ENCODE measurements around the gene AJUBA. TPM values are rescaled to one million over a fixed set of nuclear protein-coding genes. Genes with fewer than 3 reads are reported as not detected.

The AJUBA gene
- total RNA-seq, 4 donors from 2014 or later, result 6.8 to 51.7 (median 27.1) TPM

- intact Hi-C loops (cut with DNase I; ENCODE audit: low total_unique reads), result no loop called here
- H3K27me3 ChIP-seq, result no peaks in the 10 kb centered on the region
- peak; percentile 77 to 82 for DNase-seq
- TF ChIP-seq POLR2A (IDR thresholded peaks at IDR 0.05), result no peak
- TF ChIP-seq, protein P1, sequence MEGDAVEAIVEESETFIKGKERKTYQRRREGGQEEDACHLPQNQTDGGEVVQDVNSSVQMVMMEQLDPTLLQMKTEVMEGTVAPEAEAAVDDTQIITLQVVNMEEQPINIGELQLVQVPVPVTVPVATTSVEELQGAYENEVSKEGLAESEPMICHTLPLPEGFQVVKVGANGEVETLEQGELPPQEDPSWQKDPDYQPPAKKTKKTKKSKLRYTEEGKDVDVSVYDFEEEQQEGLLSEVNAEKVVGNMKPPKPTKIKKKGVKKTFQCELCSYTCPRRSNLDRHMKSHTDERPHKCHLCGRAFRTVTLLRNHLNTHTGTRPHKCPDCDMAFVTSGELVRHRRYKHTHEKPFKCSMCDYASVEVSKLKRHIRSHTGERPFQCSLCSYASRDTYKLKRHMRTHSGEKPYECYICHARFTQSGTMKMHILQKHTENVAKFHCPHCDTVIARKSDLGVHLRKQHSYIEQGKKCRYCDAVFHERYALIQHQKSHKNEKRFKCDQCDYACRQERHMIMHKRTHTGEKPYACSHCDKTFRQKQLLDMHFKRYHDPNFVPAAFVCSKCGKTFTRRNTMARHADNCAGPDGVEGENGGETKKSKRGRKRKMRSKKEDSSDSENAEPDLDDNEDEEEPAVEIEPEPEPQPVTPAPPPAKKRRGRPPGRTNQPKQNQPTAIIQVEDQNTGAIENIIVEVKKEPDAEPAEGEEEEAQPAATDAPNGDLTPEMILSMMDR (IDR thresholded peaks at IDR 0.05), result no peak
- no peaks in the 10 kb centered on the region for H3K9me3 ChIP-seq
- peak overlapping the region; percentile 88 to 96 for H3K27ac ChIP-seq
- peaks cover 6% of the 10 kb centered on the region in 2 donors for H3K4me1 ChIP-seq
- no peaks in the 10 kb centered on the region for H3K36me3 ChIP-seq
- no peak overlapping the region for H3K4me3 ChIP-seq
Measured at GRCh38 chr14:22977684-22978486, 4.5 kb downstream of the AJUBA start.

- H3K36me3 ChIP-seq, result no peaks in the 10 kb centered on the region
- TF ChIP-seq, protein P1 (IDR thresholded peaks at IDR 0.05), result no peak
- no peak for TF ChIP-seq POLR2A (IDR thresholded peaks at IDR 0.05)
- no peaks in the 10 kb centered on the region for H3K9me3 ChIP-seq
- intact Hi-C loops (cut with DNase I; ENCODE audit: low total_unique reads), result no loop called here
- no peaks in the 10 kb centered on the region for H3K27me3 ChIP-seq
- H3K4me1 ChIP-seq, result peaks cover 6% of the 10 kb centered on the region in 2 donors
- no peak for DNase-seq
- no peak overlapping the region for H3K4me3 ChIP-seq
- H3K27ac ChIP-seq, result peak overlapping the region; percentile 88 to 96
Measured at GRCh38 chr14:22977434-22977683, 5.0 kb downstream of the AJUBA start.

DNA sequence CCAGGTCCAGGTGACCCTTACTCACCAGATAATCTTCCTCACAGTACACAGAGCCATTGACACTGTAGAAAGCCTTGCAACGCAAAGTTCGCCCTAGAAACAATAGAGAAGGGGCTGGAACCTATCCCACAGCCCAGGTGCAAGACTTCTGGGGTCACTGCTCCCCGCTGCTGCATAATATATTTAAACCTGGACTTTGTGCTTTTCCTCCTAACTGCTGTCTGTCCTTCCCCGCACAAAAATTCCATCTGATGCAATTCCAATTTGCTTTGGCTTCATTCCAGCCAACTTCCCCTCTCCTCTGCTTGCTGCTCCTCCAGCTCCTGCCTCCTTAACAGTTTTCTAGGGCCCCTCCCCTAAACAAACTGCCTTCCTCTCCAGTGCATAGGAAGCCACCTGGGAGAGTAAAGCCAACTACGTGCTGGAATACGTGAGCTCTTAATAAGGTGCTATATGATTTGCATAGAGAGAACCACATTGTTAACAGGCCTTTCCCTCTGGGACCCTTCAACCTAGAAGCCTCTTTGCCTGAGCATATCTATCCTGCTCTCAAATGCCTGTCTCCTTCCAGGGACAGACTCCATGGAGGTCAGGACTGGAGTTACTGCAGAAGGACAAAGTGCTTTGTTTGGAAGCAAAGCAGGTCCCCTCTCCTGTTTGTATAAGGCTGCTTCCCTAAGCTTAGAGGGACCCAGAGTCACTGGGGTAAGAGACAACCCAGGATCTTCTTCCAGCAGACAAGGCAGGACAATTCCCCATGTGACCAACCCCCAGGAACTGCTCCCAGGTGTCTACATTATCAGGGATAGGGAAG, 5.5 kb downstream of the AJUBA start:
- Histone ChIP-seq H3K4me1 (peaks cover 6% of the 10 kb centered on the region in 2 donors), H3K27ac (peak overlapping the region; percentile 88 to 96), H3K36me3 (no peaks in the 10 kb centered on the region), H3K27me3 (no peaks in the 10 kb centered on the region), H3K4me3 (no peak overlapping the region), H3K9me3 (no peaks in the 10 kb centered on the region)
- TF ChIP-seq POLR2A (IDR thresholded peaks at IDR 0.05), result no peak
- TF ChIP-seq, protein P1 (IDR thresholded peaks at IDR 0.05), result no peak
- DNase-seq, result no peak
- intact Hi-C loops (cut with DNase I; ENCODE audit: low total_unique reads), result no loop called here

DNA sequence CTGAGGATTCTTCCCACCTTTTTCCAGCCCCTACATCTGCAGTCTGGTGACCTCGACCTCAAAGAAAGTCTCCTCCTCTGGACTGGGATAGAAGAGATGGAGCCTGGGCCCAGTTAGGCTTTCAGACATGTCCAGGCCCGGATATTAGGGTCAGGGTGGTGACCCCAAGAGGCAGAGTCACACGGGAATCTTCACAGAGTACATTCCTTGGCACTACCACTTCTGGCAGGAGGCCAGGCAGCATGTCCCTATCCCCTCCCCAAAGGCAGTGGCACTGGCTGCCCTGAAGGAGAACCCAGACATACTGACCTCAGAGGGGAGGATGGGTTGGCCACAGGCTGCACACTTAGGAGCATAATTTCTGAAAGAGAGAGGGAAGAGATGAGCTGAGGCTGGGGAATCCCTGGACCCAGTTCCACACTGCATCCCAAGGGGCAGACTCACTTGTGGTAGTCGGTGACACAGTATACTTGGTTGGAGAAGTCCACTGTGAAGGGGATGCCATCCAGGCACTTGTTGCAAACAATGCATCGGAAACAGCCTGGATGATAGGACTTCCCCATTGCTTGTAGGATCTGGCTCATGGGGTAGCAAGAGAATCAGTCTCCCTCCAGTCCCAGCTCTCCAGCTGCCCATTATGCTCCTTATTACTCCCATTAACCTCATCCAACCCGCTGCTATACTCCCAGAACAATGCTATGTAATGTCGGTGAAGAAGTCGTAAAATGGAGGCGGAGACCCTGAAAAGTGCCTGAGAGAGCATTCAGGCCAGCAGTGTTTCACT, 7.6 kb downstream of the AJUBA start:
- intact Hi-C loops (cut with DNase I; ENCODE audit: low total_unique reads), result no loop called here
- no peaks in the 10 kb centered on the region for H3K36me3 ChIP-seq
- H3K27ac ChIP-seq, result peak overlapping the region; percentile 1 to 29
- H3K4me1 ChIP-seq, result peaks cover 6% of the 10 kb centered on the region in 2 donors
- no peak overlapping the region for H3K4me3 ChIP-seq
- no peak for DNase-seq
- TF ChIP-seq, protein P1 (IDR thresholded peaks at IDR 0.05), result no peak
- no peak for TF ChIP-seq POLR2A (IDR thresholded peaks at IDR 0.05)
- H3K9me3 ChIP-seq, result no peaks in the 10 kb centered on the region
- no peaks in the 10 kb centered on the region for H3K27me3 ChIP-seq
